ENCODE measurements around the gene NNAT. TPM values are rescaled to one million over a fixed set of nuclear protein-coding genes. Genes with fewer than 3 reads are reported as not detected.

Gene NNAT
- total RNA-seq, 3 donors from 2014 or later = 0.32 to 41.3 (median 4.0) TPM

DNA sequence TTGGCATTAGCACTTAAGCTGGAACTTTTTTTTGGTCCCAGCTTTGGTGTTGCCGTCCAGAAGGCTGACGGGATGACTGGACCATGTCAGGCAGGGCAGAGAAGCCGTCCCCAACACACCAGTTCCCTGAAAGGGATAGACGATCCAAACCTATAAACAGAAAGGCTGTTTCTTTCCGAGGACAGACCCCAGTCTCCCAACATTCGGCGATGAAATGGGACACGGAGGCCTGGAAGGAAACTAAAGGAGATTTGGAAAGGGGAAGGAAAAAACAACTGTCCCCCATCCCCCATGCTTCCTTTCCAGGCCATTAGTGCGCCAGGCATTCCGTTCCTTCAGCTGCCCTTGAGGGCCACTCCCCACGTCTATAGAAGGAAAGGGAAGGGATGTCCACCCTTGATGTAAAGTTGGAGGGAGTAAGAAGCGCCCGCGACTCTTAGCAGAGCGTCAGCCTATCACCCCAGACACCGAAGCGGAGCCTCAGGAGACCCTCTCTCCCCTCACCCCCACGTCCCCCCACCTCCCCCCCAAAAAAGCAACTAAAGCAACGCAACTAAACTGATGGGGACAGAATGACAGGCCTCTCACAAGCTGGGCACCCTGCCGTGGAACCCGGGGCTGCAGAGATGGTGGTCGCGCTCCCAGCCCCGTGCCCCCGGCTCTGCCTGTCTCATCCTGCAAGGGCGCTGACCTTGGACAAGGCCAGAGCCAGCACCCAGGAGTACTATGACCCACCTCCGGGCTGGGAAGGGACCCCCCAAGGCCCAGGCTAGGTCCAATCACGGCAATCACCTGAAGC is 6.0 kb downstream of the NNAT start:
- intact Hi-C loops (cut with DNase I, micrococcal nuclease) = loop anchor here in 1 of 2 donors (10.0 kb wide), 1 partner anchor 142 kb away; no protein-coding TSS in a partner anchor
- DNase-seq = peak in 1 of 3 donors; percentile 64
- H3K4me1 ChIP-seq (ENCODE audit: low read depth) = peaks cover 37% of the 10 kb centered on the region

DNA sequence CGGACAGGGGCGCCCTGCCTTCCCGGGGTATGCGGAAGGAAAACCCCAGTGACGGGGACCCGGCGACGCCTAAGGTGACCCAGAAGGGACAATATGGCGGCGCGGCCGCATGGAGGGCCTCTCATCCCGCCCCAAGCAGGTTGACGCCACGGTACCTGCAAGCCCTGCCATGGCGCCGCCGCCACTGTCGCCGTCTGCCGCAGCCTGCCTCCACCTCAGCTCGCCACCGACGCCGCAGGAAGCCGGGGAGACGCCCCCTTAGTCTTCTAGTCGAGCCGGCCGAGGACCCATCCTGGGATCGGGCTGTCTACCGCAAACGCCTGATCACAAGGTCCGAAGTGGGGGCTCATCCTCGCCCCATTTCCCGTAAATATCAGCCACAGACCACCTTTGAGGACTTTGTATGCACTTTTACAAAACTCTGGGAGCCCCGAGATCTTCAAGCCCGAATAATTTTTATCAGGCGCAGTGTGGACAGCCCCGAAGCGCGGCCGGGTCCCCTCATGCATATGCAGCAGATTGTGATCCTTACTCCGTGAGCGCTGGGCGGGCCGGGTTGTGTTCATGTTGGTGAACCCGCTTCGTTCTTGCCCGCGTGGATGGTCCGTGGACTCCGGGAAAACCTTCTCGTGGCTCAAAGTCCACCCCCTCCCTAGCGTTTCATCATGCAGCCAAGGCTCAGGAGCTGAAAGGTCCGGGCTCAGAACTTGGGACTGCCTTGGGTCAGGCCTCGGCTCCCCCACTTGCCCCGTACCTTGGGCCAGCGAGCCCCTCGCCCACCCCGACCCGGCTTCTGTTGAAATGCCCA is 6.8 kb downstream of the NNAT start, which contains the start of gene BLCAP:
BLCAP (minus strand) TSS at position 239 of the 808 bp plus-strand sequence. CDS start 8,702 bp downstream, outside the sequence.
- DNase-seq (peak; percentile 93 to 94 (median 94)), ATAC-seq (peak; percentile 87)
- intact Hi-C loops (cut with DNase I, micrococcal nuclease) = loop anchor here in 1 of 2 donors (10.0 kb wide), 1 partner anchor 143 kb away; no protein-coding TSS in a partner anchor
- TF ChIP-seq, protein P1, sequence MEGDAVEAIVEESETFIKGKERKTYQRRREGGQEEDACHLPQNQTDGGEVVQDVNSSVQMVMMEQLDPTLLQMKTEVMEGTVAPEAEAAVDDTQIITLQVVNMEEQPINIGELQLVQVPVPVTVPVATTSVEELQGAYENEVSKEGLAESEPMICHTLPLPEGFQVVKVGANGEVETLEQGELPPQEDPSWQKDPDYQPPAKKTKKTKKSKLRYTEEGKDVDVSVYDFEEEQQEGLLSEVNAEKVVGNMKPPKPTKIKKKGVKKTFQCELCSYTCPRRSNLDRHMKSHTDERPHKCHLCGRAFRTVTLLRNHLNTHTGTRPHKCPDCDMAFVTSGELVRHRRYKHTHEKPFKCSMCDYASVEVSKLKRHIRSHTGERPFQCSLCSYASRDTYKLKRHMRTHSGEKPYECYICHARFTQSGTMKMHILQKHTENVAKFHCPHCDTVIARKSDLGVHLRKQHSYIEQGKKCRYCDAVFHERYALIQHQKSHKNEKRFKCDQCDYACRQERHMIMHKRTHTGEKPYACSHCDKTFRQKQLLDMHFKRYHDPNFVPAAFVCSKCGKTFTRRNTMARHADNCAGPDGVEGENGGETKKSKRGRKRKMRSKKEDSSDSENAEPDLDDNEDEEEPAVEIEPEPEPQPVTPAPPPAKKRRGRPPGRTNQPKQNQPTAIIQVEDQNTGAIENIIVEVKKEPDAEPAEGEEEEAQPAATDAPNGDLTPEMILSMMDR (IDR thresholded peaks at IDR 0.05) = no peak
- Histone ChIP-seq H3K36me3 (ENCODE audit: low read depth) (no peaks in the 10 kb centered on the region), H3K4me3 (peak within 1 kb of the TSS; percentile 64), H3K4me1 (ENCODE audit: low read depth) (peaks cover 33% of the 10 kb centered on the region), H3K9me3 (no peaks in the 10 kb centered on the region)

More for the DNA sequence above, 6.0 kb downstream of the NNAT start:
- Histone ChIP-seq H3K4me3 (peak overlapping the region; percentile 64), H3K36me3 (ENCODE audit: low read depth) (no peaks in the 10 kb centered on the region), H3K9me3 (no peaks in the 10 kb centered on the region)
- peak; percentile 51 for ATAC-seq
- TF ChIP-seq, protein P1 (IDR thresholded peaks at IDR 0.05) = no peak

DNA sequence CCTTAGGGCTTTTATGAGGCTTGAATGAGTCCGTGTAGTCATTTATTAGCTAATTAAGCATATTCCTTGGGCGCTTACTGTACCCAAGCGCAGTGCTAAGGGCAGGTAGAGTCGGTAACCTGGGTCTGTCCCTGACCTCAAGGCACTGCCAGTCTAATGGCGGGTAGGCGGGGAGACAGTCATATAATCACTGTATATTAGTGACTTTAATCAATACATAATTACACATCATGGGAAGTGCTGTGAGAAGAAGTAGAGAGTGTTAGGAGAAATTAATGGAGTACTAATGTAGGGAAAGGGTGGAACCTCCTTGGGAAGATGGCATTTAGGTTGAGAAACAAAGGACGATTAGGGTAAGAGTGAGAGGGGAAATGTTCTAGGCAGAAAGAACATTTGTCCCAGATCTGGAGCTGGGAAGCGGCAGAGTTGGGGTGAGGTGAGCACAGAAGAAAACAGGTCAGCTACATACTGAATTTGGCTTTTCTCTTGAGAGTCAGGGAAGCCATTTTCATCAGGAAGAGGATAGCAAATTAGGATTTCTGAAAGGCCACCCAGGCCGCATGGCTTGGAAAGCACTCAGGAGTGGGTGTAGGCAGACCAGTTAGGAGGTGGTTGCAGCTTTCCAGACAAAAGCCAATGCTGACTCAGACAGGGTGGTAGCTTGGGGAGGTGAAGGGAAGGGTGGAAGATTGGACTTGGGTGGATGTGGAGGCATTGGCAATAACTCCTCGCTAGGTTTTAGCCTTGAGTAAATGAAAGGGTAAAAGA is 7.6 kb downstream of the NNAT start:
- TF ChIP-seq, protein P1 (IDR thresholded peaks at IDR 0.05) = no peak
- intact Hi-C loops (cut with DNase I, micrococcal nuclease) = loop anchor here in 1 of 2 donors (10.0 kb wide), 1 partner anchor 144 kb away; no protein-coding TSS in a partner anchor
- ATAC-seq = no peak

DNA sequence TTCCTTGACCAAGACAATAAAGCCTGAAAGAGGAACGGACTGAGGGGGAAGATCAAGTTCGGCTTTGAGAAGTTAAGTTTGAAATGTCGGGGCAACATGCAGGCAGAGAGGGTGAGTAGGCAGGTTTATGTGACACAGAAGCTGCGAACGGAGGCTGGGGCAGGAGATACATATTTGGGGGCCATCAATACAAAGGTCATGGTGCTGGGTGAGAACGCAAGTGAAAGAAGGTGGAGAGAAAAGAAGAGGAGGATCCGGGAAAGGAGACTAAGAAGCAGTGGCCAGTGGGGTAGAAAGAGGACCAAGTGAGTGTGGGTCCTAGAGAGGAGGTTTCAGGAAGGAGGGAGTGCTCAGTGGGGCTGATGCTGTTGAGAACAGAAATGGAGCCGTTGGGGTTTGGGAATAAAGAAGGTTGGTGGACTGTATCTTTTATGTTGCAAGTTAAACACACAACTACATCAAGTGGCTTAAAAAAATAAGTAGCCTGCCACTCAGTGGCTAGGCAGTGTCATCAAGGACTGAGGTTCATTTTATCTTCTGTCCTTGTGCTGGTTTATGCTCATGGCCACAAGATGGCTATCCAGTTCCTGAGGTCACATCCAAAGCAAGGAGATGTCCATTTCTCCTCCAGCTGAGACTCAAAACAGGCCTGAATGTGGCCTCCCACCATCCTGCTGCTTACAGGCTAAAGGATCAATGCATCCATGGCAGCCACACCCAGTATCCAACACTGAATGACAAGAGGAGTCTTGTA is 8.3 kb downstream of the NNAT start:
- H3K4me3 ChIP-seq = no peak overlapping the region
- DNase-seq (no peak), ATAC-seq (no peak)
- intact Hi-C loops (cut with DNase I, micrococcal nuclease) = loop anchor here in 1 of 2 donors (10.0 kb wide), 1 partner anchor 145 kb away; no protein-coding TSS in a partner anchor
- no peaks in the 10 kb centered on the region for H3K36me3 ChIP-seq (ENCODE audit: low read depth)
- H3K4me1 ChIP-seq (ENCODE audit: low read depth) = peaks cover 25% of the 10 kb centered on the region
- no peaks in the 10 kb centered on the region for H3K9me3 ChIP-seq
- TF ChIP-seq, protein P1 (IDR thresholded peaks at IDR 0.05) = no peak

More for the DNA sequence above, 7.6 kb downstream of the NNAT start:
- H3K9me3 ChIP-seq = no peaks in the 10 kb centered on the region
- no peaks in the 10 kb centered on the region for H3K36me3 ChIP-seq (ENCODE audit: low read depth)
- H3K4me1 ChIP-seq (ENCODE audit: low read depth) = peaks cover 29% of the 10 kb centered on the region
- DNase-seq = no peak
- H3K4me3 ChIP-seq = peak overlapping the region; percentile 64
